Common myeloid progenitor, CD34-positive (primary cell): ENCODE measurements around the gene FUT8.
A peak's percentile ranks its signal among the peaks of the same experiment; 100 is the strongest.

ENCODE experiments used
- CTCF ChIA-PET: fragments of 350-600 bp; sonication (Branson Sonifier 250); formaldehyde crosslinking; loops from one replicate; lab custom pipeline; 2021; ENCODE audit warnings: antibody characterized with exemption; lab: Charles Lee
- POLR2A ChIA-PET: fragments of 350-600 bp; sonication (Branson Sonifier 250); formaldehyde crosslinking; loops from one replicate; lab custom pipeline; 2021; ENCODE audit warnings: antibody characterized with exemption; lab: Charles Lee
- DNase-seq, 3 donors: peaks; one replicate each; pipeline versions ENCODE4 v3.0.0 to v3.0.0-alpha.2; 2013
- H3K27ac ChIP-seq, 2 experiments: 1 replicate in 1 of 2; 2 replicates in 1 of 2; pipeline ENCODE4 v1.7.0; 2013; ENCODE audit warnings: inconsistent platforms in 2 of 2, low read length in 2 of 2, mild to moderate bottlenecking in 2 of 2, low read depth in 1 of 2, moderate library complexity in 1 of 2; ENCODE audit not compliant: severe bottlenecking in 2 of 2, insufficient read depth in 1 of 2, poor library complexity in 1 of 2
- H3K27me3 ChIP-seq, 5 experiments: replicated peaks in 2 of 5; 1 replicate in 3 of 5; 2 replicates in 2 of 5; pipeline versions ENCODE4 v1.6.1 to v1.7.0; 2013; ENCODE audit warnings: low read length in 4 of 5, mild to moderate bottlenecking in 2 of 5, moderate library complexity in 2 of 5, inconsistent platforms in 1 of 5; ENCODE audit not compliant: insufficient read depth in 5 of 5, control insufficient read depth in 4 of 5
- H3K36me3 ChIP-seq, 4 experiments: 1 replicate in 2 of 4; 2 replicates in 2 of 4; pipeline versions ENCODE4 v1.6.1 to v1.7.0; 2013; ENCODE audit warnings: low read length in 3 of 4, control low read depth in 1 of 4, mild to moderate bottlenecking in 1 of 4; ENCODE audit not compliant: control insufficient read depth in 4 of 4, insufficient read depth in 4 of 4
- H3K4me1 ChIP-seq, 4 experiments: 1 replicate in 3 of 4; 2 replicates in 1 of 4; pipeline versions ENCODE4 v1.6.1 to v1.7.1; 2013; ENCODE audit warnings: low read length in 3 of 4, mild to moderate bottlenecking in 3 of 4, control low read depth in 1 of 4, inconsistent platforms in 1 of 4, moderate library complexity in 1 of 4; ENCODE audit not compliant: control insufficient read depth in 4 of 4, insufficient read depth in 4 of 4; ENCODE audit errors: control extremely low read depth in 1 of 4
- H3K4me3 ChIP-seq, 7 experiments: 1 replicate in 4 of 7; 2 replicates in 3 of 7; pipeline versions ENCODE4 v1.5.1 to v1.7.0; 2013; ENCODE audit warnings: mild to moderate bottlenecking in 7 of 7, low read length in 6 of 7, moderate library complexity in 6 of 7, inconsistent platforms in 2 of 7, low read depth in 2 of 7, control low read depth in 1 of 7; ENCODE audit not compliant: insufficient read depth in 4 of 7, control insufficient read depth in 1 of 7; ENCODE audit errors: extremely low read depth in 1 of 7
- H3K9me3 ChIP-seq, 5 experiments: 1 replicate in 4 of 5; 2 replicates in 1 of 5; pipeline versions ENCODE4 v1.6.1 to v1.7.1; 2013; ENCODE audit warnings: low read length in 4 of 5, mild to moderate bottlenecking in 2 of 5, inconsistent platforms in 1 of 5, low read depth in 1 of 5, moderate library complexity in 1 of 5; ENCODE audit not compliant: control insufficient read depth in 4 of 5, insufficient read depth in 2 of 5; ENCODE audit errors: control extremely low read depth in 1 of 5
- WGBS: methylation state at CpG from one replicate; pipeline ENCODE4 v1.1.5; 2013; ENCODE audit not compliant: insufficient coverage; 5-methylcytosine and 5-hydroxymethylcytosine counted together

FUT8 gene

DNA sequence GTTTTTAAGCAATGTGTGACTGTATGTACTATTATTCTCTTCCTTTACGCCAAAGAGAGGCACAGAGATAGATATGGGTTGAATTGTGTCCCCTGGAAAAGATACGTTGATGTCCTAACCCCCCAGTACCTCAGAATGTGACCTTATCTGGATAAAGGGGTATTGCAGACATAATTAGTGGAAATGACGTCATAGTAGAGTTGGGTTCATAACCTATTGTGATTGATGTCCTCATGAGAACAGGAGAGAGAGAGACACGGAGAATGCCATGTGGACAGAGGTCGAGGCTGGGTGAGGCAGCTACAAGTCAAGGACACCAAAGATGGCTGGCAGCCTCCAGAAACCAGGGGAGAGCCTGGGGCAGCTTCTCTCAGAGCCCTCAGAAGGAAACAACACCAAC is 376.3 kb downstream of the FUT8 start:
- no peak overlapping the region for H3K27ac ChIP-seq
- H3K4me3 ChIP-seq: no peak overlapping the region
- ChIA-PET CTCF (no interaction called here), POLR2A (no interaction called here)
- DNase-seq: no peak
- peaks cover 0 to 14% (median 3%) of the 10 kb centered on the region in 4 experiments for H3K4me1 ChIP-seq
- 100% methylated on average over 2 of the region's 5 CpGs for WGBS
- no peaks in the 10 kb centered on the region for H3K36me3 ChIP-seq
- no peaks in the 10 kb centered on the region for H3K27me3 ChIP-seq
- no peaks in the 10 kb centered on the region for H3K9me3 ChIP-seq

DNA sequence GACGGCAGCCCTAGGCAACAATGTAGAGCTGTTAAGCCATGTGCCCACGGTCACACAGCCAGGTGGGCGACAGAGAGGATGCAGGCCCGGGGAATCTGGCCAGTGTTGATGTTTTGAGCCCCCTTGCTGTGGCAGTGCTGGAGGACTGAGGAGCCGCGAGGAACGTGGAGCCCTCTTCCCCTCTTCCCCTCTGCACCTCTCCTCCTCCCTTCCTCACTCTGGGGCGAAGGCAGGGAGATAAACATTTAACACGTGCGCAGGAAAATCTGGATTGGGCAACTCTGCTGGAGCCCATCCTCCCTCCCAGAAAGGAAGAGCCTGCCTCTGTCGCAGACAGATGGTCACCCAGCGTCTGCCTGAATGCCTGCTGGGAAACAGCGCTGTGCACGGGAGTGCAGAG is 376.8 kb downstream of the FUT8 start:
- Histone ChIP-seq H3K27ac (no peak overlapping the region), H3K4me3 (no peak overlapping the region), H3K27me3 (no peaks in the 10 kb centered on the region), H3K9me3 (no peaks in the 10 kb centered on the region), H3K36me3 (no peaks in the 10 kb centered on the region), H3K4me1 (peaks cover 0 to 14% (median 3%) of the 10 kb centered on the region in 4 experiments)
- ChIA-PET POLR2A (no interaction called here), CTCF (interaction anchor here (1.2 kb wide), 1 partner anchor 35 kb away, joined by 4 read pairs; no protein-coding TSS in a partner anchor)
- 92% methylated on average over 13 of the region's 14 CpGs for WGBS
- no peak for DNase-seq

DNA sequence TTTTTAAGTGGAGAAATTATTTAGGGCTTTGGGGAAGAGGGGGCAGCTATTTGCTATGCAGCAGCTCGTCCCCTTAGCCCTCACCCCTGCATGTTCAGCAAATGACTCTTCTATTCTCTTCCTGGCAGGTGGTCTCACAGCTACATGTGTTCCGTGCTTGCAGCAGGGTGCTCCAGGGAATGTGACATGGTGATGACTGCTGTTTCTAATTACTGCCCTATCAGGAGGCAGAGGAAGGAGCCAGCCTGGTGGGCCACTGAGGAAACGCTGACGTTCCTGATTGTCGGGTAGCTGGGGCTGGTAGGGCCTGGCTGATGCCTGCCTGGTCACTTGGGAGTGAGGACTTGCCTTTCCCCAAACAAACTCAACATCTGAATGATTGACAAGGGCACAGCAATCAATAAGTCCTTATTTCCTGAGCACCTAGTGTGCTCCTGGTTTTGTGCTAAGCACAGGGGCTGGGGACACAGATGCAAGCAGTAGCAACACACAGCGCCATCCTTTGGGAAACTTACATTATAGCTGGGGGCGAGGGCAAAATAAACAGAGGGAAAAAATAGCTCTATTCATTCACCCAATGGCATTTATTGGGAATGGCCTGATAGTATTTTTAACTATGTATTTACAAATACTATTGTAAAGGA is 377.8 kb downstream of the FUT8 start:
- Histone ChIP-seq H3K9me3 (no peaks in the 10 kb centered on the region), H3K27ac (no peak overlapping the region), H3K4me1 (peaks cover 0 to 14% (median 3%) of the 10 kb centered on the region in 4 experiments), H3K4me3 (no peak overlapping the region), H3K36me3 (no peaks in the 10 kb centered on the region), H3K27me3 (no peaks in the 10 kb centered on the region)
- CTCF ChIA-PET: interaction anchor here (1.2 kb wide), 1 partner anchor 35 kb away, joined by 4 read pairs; no protein-coding TSS in a partner anchor
- POLR2A ChIA-PET: interaction anchor here (0.6 kb wide), 1 partner anchor 361 kb away, joined by 3 read pairs; no protein-coding TSS in a partner anchor
- WGBS: 100% methylated on average over 5 of the region's 7 CpGs
- DNase-seq: no peak

DNA sequence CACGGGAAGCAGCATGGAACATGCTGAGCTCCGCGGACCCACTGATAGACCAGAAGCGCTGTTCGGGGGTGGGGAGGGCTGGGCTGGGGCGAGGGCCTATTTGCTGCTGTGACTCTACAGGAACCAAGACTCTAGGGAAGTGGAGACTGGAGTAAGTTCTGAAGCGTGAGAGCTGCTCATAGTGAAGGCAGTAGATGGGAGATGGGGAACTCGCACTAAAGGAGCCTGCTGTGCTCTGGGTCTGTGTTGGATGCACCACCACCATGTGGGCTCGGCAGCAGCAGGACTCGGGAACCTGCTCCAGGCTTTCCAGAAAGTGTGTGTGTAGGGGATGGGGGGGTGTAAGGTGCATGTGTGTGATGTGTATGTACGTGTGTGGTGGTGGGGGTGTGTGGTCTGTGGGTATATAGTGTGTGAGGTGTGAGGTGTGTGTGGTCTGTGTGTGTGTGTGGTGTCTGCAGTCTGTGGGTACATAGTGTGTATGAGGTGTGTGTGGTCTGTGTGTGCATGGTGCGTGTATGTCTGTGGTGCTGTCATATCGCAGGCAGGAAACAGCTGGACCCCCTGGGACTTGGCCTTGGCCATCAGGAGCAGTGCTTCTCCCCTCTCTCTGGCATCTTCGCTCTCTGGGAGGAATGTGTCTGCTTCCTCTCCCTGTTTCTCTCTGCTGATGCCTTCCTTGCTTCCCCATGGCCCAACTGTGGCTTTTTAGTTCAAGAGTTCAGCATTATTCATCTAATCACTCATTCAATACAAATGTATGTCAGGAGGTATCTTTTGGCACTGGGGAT is 378.9 kb downstream of the FUT8 start:
- H3K27me3 ChIP-seq: no peaks in the 10 kb centered on the region
- H3K36me3 ChIP-seq: no peaks in the 10 kb centered on the region
- no peak overlapping the region for H3K27ac ChIP-seq
- DNase-seq: peak; percentile 79 to 95 (median 87)
- ChIA-PET POLR2A (no interaction called here), CTCF (interaction anchor here (1.3 kb wide), 1 partner anchor 19 kb away, joined by 3 read pairs; no protein-coding TSS in a partner anchor)
- peaks cover 0 to 14% (median 3%) of the 10 kb centered on the region in 4 experiments for H3K4me1 ChIP-seq
- 49% methylated on average over 13 of the region's 14 CpGs for WGBS
- no peaks in the 10 kb centered on the region for H3K9me3 ChIP-seq
- no peak overlapping the region for H3K4me3 ChIP-seq

DNA sequence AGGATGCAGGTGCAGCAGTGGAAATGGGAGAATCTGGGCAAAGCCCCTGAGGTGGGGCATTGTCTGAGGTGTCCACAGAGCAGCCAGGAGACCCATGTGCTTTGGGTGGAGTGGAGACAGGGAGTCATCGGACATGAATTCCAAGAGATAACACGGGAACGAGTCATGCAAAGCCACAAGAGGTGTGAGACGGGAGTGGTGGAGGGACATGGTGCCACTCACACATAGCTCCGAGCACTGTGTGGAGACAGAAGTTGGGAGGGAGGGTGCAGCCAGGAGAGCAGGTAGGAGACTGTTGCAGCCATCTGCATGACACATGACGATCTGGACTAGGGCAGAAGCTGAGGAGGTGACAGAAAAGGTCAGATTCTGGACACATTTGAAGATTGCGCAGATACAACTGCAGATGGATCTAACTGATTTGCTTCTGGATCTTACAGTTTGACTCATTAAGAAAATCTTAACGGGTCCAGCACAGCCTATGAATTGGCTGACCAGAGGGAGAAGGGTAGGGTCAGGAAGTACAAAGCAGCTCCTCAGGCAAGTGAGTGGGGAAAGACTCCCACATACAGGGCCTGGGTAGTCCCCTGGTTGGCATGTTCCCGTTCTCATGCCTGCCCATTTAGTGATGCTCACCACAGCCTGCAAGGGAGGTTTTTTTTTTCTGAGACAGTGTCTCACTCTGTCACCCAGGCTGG is 379.8 kb downstream of the FUT8 start:
- H3K4me1 ChIP-seq: peaks cover 0 to 14% (median 3%) of the 10 kb centered on the region in 4 experiments
- H3K27ac ChIP-seq: no peak overlapping the region
- ChIA-PET POLR2A (no interaction called here), CTCF (interaction anchor here (1.3 kb wide), 1 partner anchor 18 kb away, joined by 3 read pairs; no protein-coding TSS in a partner anchor)
- no peak overlapping the region for H3K4me3 ChIP-seq
- no peaks in the 10 kb centered on the region for H3K9me3 ChIP-seq
- no peaks in the 10 kb centered on the region for H3K36me3 ChIP-seq
- 93% methylated on average over 9 of the region's 9 CpGs for WGBS
- no peak for DNase-seq
- H3K27me3 ChIP-seq: no peaks in the 10 kb centered on the region
